ENCODE results near the gene OLA1. TPM values are rescaled to one million over a fixed set of nuclear protein-coding genes. Genes with fewer than 3 reads are reported as not detected.

The OLA1 gene
- polyA plus RNA-seq, 1 of the 3 experiments (the other 2 are of a cell fraction) = 46.9 TPM

- H3K9me3 ChIP-seq = peaks cover 7% of the 10 kb centered on the region
- peak overlapping the region in 1 of 2 experiments; percentile 62; a peak in 1 of 4 replicates for H3K27ac ChIP-seq (ENCODE audit: low read depth in 2 of 2, low read length in 1 of 2)
- no peak overlapping the region for H3K4me3 ChIP-seq (ENCODE audit: low read depth in 2 of 2, low read length in 1 of 2)
- no peak for DNase-seq
- no peaks in the 10 kb centered on the region for H4K20me1 ChIP-seq (ENCODE audit: insufficient read depth)
- no peak overlapping the region for H3K9ac ChIP-seq
- CTCF ChIA-PET = interaction anchor here (0.7 to 1.2 kb wide), 3 partner anchors 19 to 732 kb away, joined by 3 to 4 read pairs (median 3); no protein-coding TSS in a partner anchor
- no peak overlapping the region for H3K4me2 ChIP-seq
- H3K36me3 ChIP-seq (replicated peaks in 1 of 2; ENCODE audit: control insufficient read depth in 1 of 2, insufficient read depth in 2 of 2, low read length in 1 of 2) = peaks cover 3 to 12% of the 10 kb centered on the region in 2 experiments
- H2AFZ ChIP-seq (ENCODE audit: low read depth) = no peak overlapping the region
- H3K27me3 ChIP-seq (ENCODE audit: insufficient read depth) = no peaks in the 10 kb centered on the region
- no peaks in the 10 kb centered on the region for H3K9me2 ChIP-seq
- H3K79me2 ChIP-seq (ENCODE audit: insufficient read depth) = peaks cover 20% of the 10 kb centered on the region; the same call in 1 of the 2 replicates
- H3F3A ChIP-seq (replicated peaks; ENCODE audit: insufficient read depth) = no peaks in the 10 kb centered on the region
- TF ChIP-seq RCOR1 (IDR thresholded peaks at IDR 0.05; ENCODE audit: low read length) (no peak), MAX (IDR thresholded peaks at IDR 0.05; ENCODE audit: low read depth) (no peak), MXI1 (IDR thresholded peaks at IDR 0.05; ENCODE audit: low read depth, low read length) (no peak), NFIC (IDR thresholded peaks at IDR 0.05; ENCODE audit: borderline replicate concordance) (no peak), SIN3A (IDR thresholded peaks at IDR 0.05; ENCODE audit: borderline replicate concordance, low read depth, low read length) (no peak), RAD21 (IDR thresholded peaks at IDR 0.05; ENCODE audit: low read length) (no peak), GATA2 (CRISPR knock-in tag; IDR thresholded peaks at IDR 0.05) (no peak), TEAD4 (IDR thresholded peaks at IDR 0.05; ENCODE audit: borderline replicate concordance, insufficient read depth) (no peak), SMC3 (IDR thresholded peaks at IDR 0.05; ENCODE audit: low read depth, low read length) (no peak), ELF1 (IDR thresholded peaks at IDR 0.05) (no peak), EP300 (IDR thresholded peaks at IDR 0.05; ENCODE audit: borderline replicate concordance in 1 of 2, low read depth in 1 of 2, low read length in 1 of 2) (no peak)
- H3K4me1 ChIP-seq (ENCODE audit: control insufficient read depth in 1 of 2, insufficient read depth in 2 of 2, low read depth in 1 of 2, low read length in 1 of 2) = peaks cover 0 to 21% of the 10 kb centered on the region in 2 experiments; a peak in 2 of 4 replicates
- POLR2A ChIA-PET = no interaction called here
Measured at GRCh38 chr2:174180726-174181236, 67.6 kb downstream of the OLA1 start.

- H3K27ac ChIP-seq (ENCODE audit: low read depth in 2 of 2, low read length in 1 of 2) = peak overlapping the region in 1 of 2 experiments; percentile 62; a peak in 2 of 4 replicates
- TF ChIP-seq RAD21 (IDR thresholded peaks at IDR 0.05; ENCODE audit: low read length) (peak; percentile 26; the same call in 1 of the 2 replicates), NRF1 (IDR thresholded peaks at IDR 0.05; ENCODE audit: low read depth, low read length) (no peak), MEF2A (IDR thresholded peaks at IDR 0.05; ENCODE audit: borderline replicate concordance, low read depth) (no peak), GATA2 (CRISPR knock-in tag; IDR thresholded peaks at IDR 0.05) (peak; percentile 88), EP300 (IDR thresholded peaks at IDR 0.05; ENCODE audit: borderline replicate concordance in 1 of 2, low read depth in 1 of 2, low read length in 1 of 2) (no peak; a peak in 1 of 4 replicates), CTCF (IDR thresholded peaks at IDR 0.05) (peak; percentile 25; the same call in 1 of the 2 replicates)
- peaks cover 0 to 21% of the 10 kb centered on the region in 2 experiments; a peak in 2 of 4 replicates for H3K4me1 ChIP-seq (ENCODE audit: control insufficient read depth in 1 of 2, insufficient read depth in 2 of 2, low read depth in 1 of 2, low read length in 1 of 2)
- H3K9me2 ChIP-seq = no peaks in the 10 kb centered on the region
- no peak overlapping the region for H3K4me3 ChIP-seq (ENCODE audit: low read depth in 2 of 2, low read length in 1 of 2)
- H3K9me3 ChIP-seq = peaks cover 10% of the 10 kb centered on the region
- H3K4me2 ChIP-seq = no peak overlapping the region
- no peaks in the 10 kb centered on the region for H4K20me1 ChIP-seq (ENCODE audit: insufficient read depth)
- peak; percentile 43 for DNase-seq
- ChIA-PET POLR2A (no interaction called here), CTCF (interaction anchor here (1.2 to 1.3 kb wide), 2 partner anchors 22 to 45 kb away, joined by 3 to 4 read pairs; no protein-coding TSS in a partner anchor)
- peaks cover 19% of the 10 kb centered on the region; the same call in 1 of the 2 replicates for H3K79me2 ChIP-seq (ENCODE audit: insufficient read depth)
- H3K36me3 ChIP-seq (replicated peaks in 1 of 2; ENCODE audit: control insufficient read depth in 1 of 2, insufficient read depth in 2 of 2, low read length in 1 of 2) = peaks cover 3 to 14% of the 10 kb centered on the region in 2 experiments
- WGBS (ENCODE audit: low lambda C conversion rate) = 33% methylated on average over 1 of the region's 1 CpG
- no peaks in the 10 kb centered on the region for H3F3A ChIP-seq (replicated peaks; ENCODE audit: insufficient read depth)
- H3K27me3 ChIP-seq (ENCODE audit: insufficient read depth) = no peaks in the 10 kb centered on the region
- H2AFZ ChIP-seq (ENCODE audit: low read depth) = no peak overlapping the region
- H3K9ac ChIP-seq = no peak overlapping the region
Measured at GRCh38 chr2:174180165-174180724, 68.1 kb downstream of the OLA1 start.
